GM12878 (cell line): ENCODE results near the gene KRT78. TPM values are rescaled to one million over a fixed set of nuclear protein-coding genes. Genes with fewer than 3 reads are reported as not detected.

Experiments
- ATAC-seq: fragments of 200-7000 bp; cut with Tn5 transposase; 3 replicates; pipeline ENCODE4 v1.9.1; 2020; ENCODE audit warnings: mild to moderate bottlenecking, moderate library complexity
- BruUV-seq: library from RNA; stranded (reverse); fragments of 400-500 nt; replicated peaks from 2 replicates; lab custom pipeline; 2021; lab: Mats Ljungman, UMichigan
- CTCF ChIA-PET: fragments of 300-600 bp; sonication (Branson Sonifier 250); formaldehyde crosslinking; extraction: SDS; loops from one replicate; lab custom pipeline; 2021; ENCODE audit warnings: inconsistent platforms; lab: Yijun Ruan, JAX
- POLR2A ChIA-PET: fragments of 350-600 bp; formaldehyde crosslinking; extraction: SDS; loops from one replicate; lab custom pipeline; 2021; ENCODE audit warnings: inconsistent platforms; lab: Charles Lee
- RAD21 ChIA-PET: fragments of 300-600 bp; sonication (Branson Sonifier 250); formaldehyde crosslinking; loops from one replicate; lab custom pipeline; 2023; ENCODE audit warnings: antibody characterized with exemption; ENCODE audit not compliant: unreplicated experiment; lab: Charles Lee
- SMC1A ChIA-PET: fragments of 300-600 bp; sonication (Branson Sonifier 250); formaldehyde crosslinking; loops from one replicate; lab custom pipeline; 2023; ENCODE audit not compliant: unreplicated experiment, uncharacterized antibody; lab: Charles Lee
- DNase-seq: peaks from one replicate; pipeline ENCODE4 v3.0.0-alpha.2; 2011; ENCODE audit warnings: low read depth, low spot score
- FAIRE-seq: peaks from 3 replicates; lab custom pipeline; 2011; peaks lifted over from hg19 to GRCh38; lab: Jason Lieb, UNC
- H2AFZ ChIP-seq: 2 replicates; pipeline ENCODE4 v1.6.0; 2011; ENCODE audit warnings: low read depth, low read length, control low read depth; ENCODE audit not compliant: control insufficient read depth
- H3K27ac ChIP-seq: 2 replicates; pipeline ENCODE4 v1.5.1; 2011; ENCODE audit warnings: control low read depth; ENCODE audit not compliant: control insufficient read depth, insufficient read depth
- H3K27me3 ChIP-seq, 2 experiments: replicated peaks in 1 of 2; 2 replicates each; pipeline versions ENCODE4 v1.6.0 to v1.6.1; 2011; ENCODE audit warnings: low read length in 1 of 2; ENCODE audit not compliant: control insufficient read depth in 2 of 2, insufficient read depth in 2 of 2
- H3K36me3 ChIP-seq, 2 experiments: 2 replicates each; pipeline ENCODE4 v1.5.1; 2011; ENCODE audit warnings: low read length in 1 of 2; ENCODE audit not compliant: control insufficient read depth in 2 of 2, insufficient read depth in 2 of 2
- H3K4me1 ChIP-seq: 2 replicates; pipeline ENCODE4 v1.6.1; 2011; ENCODE audit warnings: mild to moderate bottlenecking, low read length, moderate library complexity, mixed read lengths; ENCODE audit not compliant: control insufficient read depth, insufficient read depth
- H3K4me2 ChIP-seq: 2 replicates; pipeline ENCODE4 v1.6.0; 2011; ENCODE audit warnings: control low read depth; ENCODE audit not compliant: control insufficient read depth, insufficient read depth
- H3K4me3 ChIP-seq: fragments of 200-600 bp; sonication (generic); 2 replicates; pipeline ENCODE4 v1.5.1; 2016
- H3K79me2 ChIP-seq: 2 replicates; pipeline ENCODE4 v1.6.0; 2011; ENCODE audit warnings: low read length; ENCODE audit not compliant: control insufficient read depth, insufficient read depth
- H3K9ac ChIP-seq: 2 replicates; pipeline ENCODE4 v1.8.0; 2011; ENCODE audit warnings: low read length, control low read depth, mixed read lengths; ENCODE audit not compliant: control insufficient read depth, insufficient read depth
- H3K9me3 ChIP-seq: replicated peaks from 3 replicates; pipeline ENCODE4 v1.5.1; 2011; ENCODE audit warnings: mild to moderate bottlenecking, low read length; ENCODE audit not compliant: control insufficient read depth, insufficient read depth
- H4K20me1 ChIP-seq: 2 replicates; pipeline ENCODE4 v1.6.0; 2011; ENCODE audit not compliant: control insufficient read depth, insufficient read depth
- BACH1 ChIP-seq: fragments of 450-650 bp; IDR thresholded peaks from 2 replicates; pipeline ENCODE4 v1.6.1; 2017; ENCODE audit warnings: mild to moderate bottlenecking, borderline replicate concordance
- CBFB ChIP-seq: IDR thresholded peaks from 2 replicates; pipeline ENCODE4 v1.6.1; 2016; ENCODE audit warnings: antibody characterized with exemption, low read depth
- ELK1 ChIP-seq: IDR thresholded peaks from 2 replicates; pipeline ENCODE4 v1.6.1; 2012; ENCODE audit warnings: low read depth, low read length, improper control_type of control experiment
- MTA2 ChIP-seq: fragments of 450-650 bp; IDR thresholded peaks from 2 replicates; pipeline ENCODE4 v1.6.1; 2016; ENCODE audit warnings: low read depth, mild to moderate bottlenecking, moderate library complexity
- PBX3 ChIP-seq: IDR thresholded peaks from 2 replicates; pipeline ENCODE4 v1.6.1; 2011; ENCODE audit warnings: mild to moderate bottlenecking, low read depth, low read length, moderate library complexity; ENCODE audit not compliant: insufficient replicate concordance
- ZBED1 ChIP-seq: IDR thresholded peaks from 2 replicates; pipeline ENCODE4 v1.6.1; 2016; ENCODE audit warnings: borderline replicate concordance
- ZBTB33 ChIP-seq: fragments of 450-650 bp; IDR thresholded peaks from 2 replicates; pipeline ENCODE4 v1.6.1; 2017; ENCODE audit warnings: mild to moderate bottlenecking
- WGBS: methylation state at CpG from one replicate; pipeline ENCODE4 v1.1.6; 2016; ENCODE audit warnings: low lambda C conversion rate; ENCODE audit not compliant: insufficient replicate concordance, insufficient coverage; ENCODE audit errors: missing lambda C conversion rate; 5-methylcytosine and 5-hydroxymethylcytosine counted together
- in situ Hi-C: fragments of 300-500 bp; cut with MboI; formaldehyde crosslinking; loops from 9 replicates; pipeline ENCODE4 v1.14.3; 2018; ENCODE audit warnings: mixed read lengths
- intact Hi-C: fragments of 100-400 bp; cut with micrococcal nuclease; formaldehyde crosslinking; loops from one replicate; pipeline ENCODE4 v1.14.2; 2022; ENCODE audit not compliant: unreplicated experiment
- polyA plus RNA-seq, 11 experiments: library from polyadenylated mRNA; depleted of rRNA in 4 of 11; unstranded in 6 of 11; stranded (reverse) in 5 of 11; fragments of >200 nt; fragmentation: Nextera tagmentation in 4 of 11; fragmentation: Illumina TruSeq in 1 of 11; extraction: Ambion mirVana in 4 of 11; extraction: Trizol in 1 of 11; gene quantifications; 1 replicate in 1 of 11; 2 replicates in 10 of 11; pipeline versions ENCODE4 v1.2.1 to v1.2.3, GENCODE V29; 2011 to 2016; ENCODE audit warnings: inconsistent platforms in 2 of 11, missing spikeins in 2 of 11, low read depth in 1 of 11
- total RNA-seq, 4 experiments: library from RNA; depleted of rRNA in 3 of 4; stranded (reverse); fragments of >200 nt in 3 of 4; fragmentation: Illumina TruSeq in 1 of 4; extraction: Trizol in 1 of 4; gene quantifications; 2 replicates each; pipeline versions ENCODE4 v1.2.1 to v1.2.3, GENCODE V29; 2013 to 2021

KRT78 gene
- total and polyA plus RNA-seq, 10 of the 15 experiments (the other 5 are each of a cell fraction or from before 2014, with no cell fraction given), result 0.07 TPM; not detected in 9

GRCh38 chr12:52836042-52836466 is 12.7 kb downstream of the KRT78 start:
- DNase-seq, result no peak
- SMC1A ChIA-PET, result no interaction called here
- H2AFZ ChIP-seq, result no peak overlapping the region
- H3K79me2 ChIP-seq, result no peaks in the 10 kb centered on the region
- H3K36me3 ChIP-seq, result no peaks in the 10 kb centered on the region
- POLR2A ChIA-PET, result no interaction called here
- in situ Hi-C loops, result no loop called here
- H3K4me2 ChIP-seq, result no peak overlapping the region
- 5% methylated on average over 4 of the region's 7 CpGs for WGBS
- peaks cover 5 to 7% of the 10 kb centered on the region in 2 experiments; a peak in 3 of 4 replicates for H3K27me3 ChIP-seq
- FAIRE-seq, result no peak
- RAD21 ChIA-PET, result no interaction called here
- H4K20me1 ChIP-seq, result no peaks in the 10 kb centered on the region
- H3K27ac ChIP-seq, result no peak overlapping the region
- H3K4me3 ChIP-seq, result no peak overlapping the region
- no peak for ATAC-seq
- CTCF ChIA-PET, result interaction anchor here (1.4 kb wide), 1 partner anchor 30 kb away, joined by 4 read pairs; no protein-coding TSS in a partner anchor
- H3K9me3 ChIP-seq, result no peaks in the 10 kb centered on the region
- TF ChIP-seq ZBTB33 (no peak), PBX3 (no peak), CBFB (no peak), ZBED1 (no peak), BACH1 (no peak), ELK1 (no peak), MTA2 (no peak)
- BruUV-seq, result no TSS peak
- H3K9ac ChIP-seq, result no peak overlapping the region
- intact Hi-C loops, result no loop called here
- no peaks in the 10 kb centered on the region for H3K4me1 ChIP-seq
